ENCODE measurements around the gene ECHS1.

DNA sequence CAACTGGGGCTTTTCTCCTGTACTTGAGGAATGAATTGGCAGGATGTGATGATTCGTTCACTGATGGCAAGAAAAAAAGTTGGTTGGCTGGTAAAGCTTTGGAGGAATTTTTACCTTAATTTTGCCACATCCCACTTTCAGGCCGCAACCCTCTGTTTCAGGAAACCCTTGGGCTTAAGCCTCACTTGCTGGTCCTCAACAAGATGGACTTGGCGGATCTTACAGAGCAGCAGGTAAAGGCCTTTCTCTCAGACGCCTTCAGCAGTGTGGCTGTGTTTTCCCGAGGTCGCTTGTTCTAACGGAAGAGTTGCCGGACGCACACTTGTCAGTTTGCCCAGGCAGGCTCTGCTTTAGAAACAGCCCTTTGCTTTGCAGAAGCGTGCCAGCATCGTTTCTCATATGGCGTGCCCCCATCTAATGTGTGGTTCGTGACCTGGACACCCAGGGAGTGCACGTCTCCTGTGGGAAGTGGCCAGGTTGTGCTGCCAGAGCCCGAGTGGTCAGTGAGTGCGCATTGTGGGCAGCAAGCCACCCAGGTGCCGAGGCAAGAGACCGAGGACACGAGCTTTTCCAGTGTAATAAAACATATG is 23.0 kb upstream of the ECHS1 start:
- TF ChIP-seq POLR2A (IDR thresholded peaks at IDR 0.05) (no peak), EP300 (IDR thresholded peaks at IDR 0.05) (no peak)
- TF ChIP-seq, protein P1, sequence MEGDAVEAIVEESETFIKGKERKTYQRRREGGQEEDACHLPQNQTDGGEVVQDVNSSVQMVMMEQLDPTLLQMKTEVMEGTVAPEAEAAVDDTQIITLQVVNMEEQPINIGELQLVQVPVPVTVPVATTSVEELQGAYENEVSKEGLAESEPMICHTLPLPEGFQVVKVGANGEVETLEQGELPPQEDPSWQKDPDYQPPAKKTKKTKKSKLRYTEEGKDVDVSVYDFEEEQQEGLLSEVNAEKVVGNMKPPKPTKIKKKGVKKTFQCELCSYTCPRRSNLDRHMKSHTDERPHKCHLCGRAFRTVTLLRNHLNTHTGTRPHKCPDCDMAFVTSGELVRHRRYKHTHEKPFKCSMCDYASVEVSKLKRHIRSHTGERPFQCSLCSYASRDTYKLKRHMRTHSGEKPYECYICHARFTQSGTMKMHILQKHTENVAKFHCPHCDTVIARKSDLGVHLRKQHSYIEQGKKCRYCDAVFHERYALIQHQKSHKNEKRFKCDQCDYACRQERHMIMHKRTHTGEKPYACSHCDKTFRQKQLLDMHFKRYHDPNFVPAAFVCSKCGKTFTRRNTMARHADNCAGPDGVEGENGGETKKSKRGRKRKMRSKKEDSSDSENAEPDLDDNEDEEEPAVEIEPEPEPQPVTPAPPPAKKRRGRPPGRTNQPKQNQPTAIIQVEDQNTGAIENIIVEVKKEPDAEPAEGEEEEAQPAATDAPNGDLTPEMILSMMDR (IDR thresholded peaks at IDR 0.05), result no peak

Data from suprapubic skin (tissue), 3 donors.